WTC11 (cell line): ENCODE results near the gene ATP5F1A. TPM values are rescaled to one million over a fixed set of nuclear protein-coding genes. Genes with fewer than 3 reads are reported as not detected.

Experiments
- ATAC-seq: fragments of 200-7000 bp; cut with Tn5 transposase; 2 replicates; pipeline ENCODE4 v1.10.0; 2021; ENCODE audit warnings: mild to moderate bottlenecking, moderate library complexity
- CTCF ChIA-PET: fragments of 300-600 bp; sonication (Branson Sonifier 250); formaldehyde crosslinking; loops from one replicate; lab custom pipeline; 2021; ENCODE audit warnings: antibody characterized with exemption; lab: Charles Lee
- POLR2A ChIA-PET: fragments of 350-600 bp; sonication (Branson Sonifier 250); formaldehyde crosslinking; loops from one replicate; lab custom pipeline; 2021; ENCODE audit warnings: antibody characterized with exemption; lab: Charles Lee
- DNase-seq: peaks from one replicate; pipeline ENCODE4 v3.0.0; 2021; ENCODE audit warnings: low spot score
- H3K27ac Mint-ChIP-seq: 2 replicates; pipeline ENCODE4 v1.8.0; 2021; ENCODE audit warnings: mixed read lengths
- H3K27me3 Mint-ChIP-seq: 2 replicates; pipeline ENCODE4 v1.8.0; 2021; ENCODE audit warnings: low read depth, mild to moderate bottlenecking, moderate library complexity, mixed read lengths
- H3K36me3 Mint-ChIP-seq: 2 replicates; pipeline ENCODE4 v1.8.0; 2021; ENCODE audit warnings: mixed read lengths
- H3K4me1 Mint-ChIP-seq: 2 replicates; pipeline ENCODE4 v1.8.0; 2022; ENCODE audit warnings: mixed read lengths
- H3K4me3 Mint-ChIP-seq: 2 replicates; pipeline ENCODE4 v1.8.0; 2021; ENCODE audit warnings: mild to moderate bottlenecking, moderate library complexity, mixed read lengths
- H3K9me3 Mint-ChIP-seq: 2 replicates; pipeline ENCODE4 v1.8.0; 2021; ENCODE audit warnings: mixed read lengths
- EMX1 ChIP-seq: fragments of 250-450 bp; sonication (Bioruptor Pico); IDR thresholded peaks from 2 replicates; pipeline ENCODE4 v1.8.0; 2021; ENCODE audit warnings: mild to moderate bottlenecking
- ERG ChIP-seq: fragments of 250-450 bp; sonication (Bioruptor Pico); IDR thresholded peaks from 2 replicates; pipeline ENCODE4 v1.8.0; 2021; ENCODE audit warnings: mild to moderate bottlenecking
- GTF2I ChIP-seq: fragments of 250-450 bp; sonication (Bioruptor Pico); conservative IDR thresholded peaks from 2 replicates; pipeline ENCODE4 v1.4.0; 2021; ENCODE audit warnings: mild to moderate bottlenecking
- HMGA2 ChIP-seq: fragments of 250-450 bp; sonication (Bioruptor Pico); IDR thresholded peaks from 2 replicates; pipeline ENCODE4 v1.4.0; 2021; ENCODE audit warnings: mild to moderate bottlenecking, moderate library complexity
- NFE2L1 ChIP-seq: sonication (generic); formaldehyde crosslinking; IDR thresholded peaks from 2 replicates; pipeline ENCODE4 v1.8.1; 2023; ENCODE audit warnings: missing genetic modification reagents
- NR2C2 ChIP-seq: sonication (generic); formaldehyde crosslinking; IDR thresholded peaks from 2 replicates; pipeline ENCODE4 v1.8.0; 2022; ENCODE audit warnings: mild to moderate bottlenecking, missing genetic modification reagents
- PRRX2 ChIP-seq: fragments of 250-450 bp; sonication (Bioruptor Pico); IDR thresholded peaks from 2 replicates; pipeline ENCODE4 v1.8.0; 2021; ENCODE audit warnings: mild to moderate bottlenecking
- SOX15 ChIP-seq: fragments of 250-450 bp; sonication (Bioruptor Pico); IDR thresholded peaks from 2 replicates; pipeline ENCODE4 v1.9.0; 2021; ENCODE audit warnings: mild to moderate bottlenecking
- SP1 ChIP-seq: sonication (generic); formaldehyde crosslinking; conservative IDR thresholded peaks from 2 replicates; pipeline ENCODE4 v1.8.1; 2022; ENCODE audit warnings: missing genetic modification reagents
- ZNF121 ChIP-seq: sonication (generic); formaldehyde crosslinking; IDR thresholded peaks from 2 replicates; pipeline ENCODE4 v1.8.0; 2023; ENCODE audit warnings: missing genetic modification reagents
- ZNF232 ChIP-seq: sonication (generic); formaldehyde crosslinking; IDR thresholded peaks from 2 replicates; pipeline ENCODE4 v1.8.0; 2022; ENCODE audit warnings: mild to moderate bottlenecking, missing genetic modification reagents
- ZNF263 ChIP-seq: sonication (generic); formaldehyde crosslinking; IDR thresholded peaks from 2 replicates; pipeline ENCODE4 v1.8.1; 2022; ENCODE audit warnings: low read depth, mild to moderate bottlenecking, moderate library complexity, missing genetic modification reagents
- ZNF416 ChIP-seq: fragments of 250-450 bp; sonication (Bioruptor Pico); IDR thresholded peaks from 2 replicates; pipeline ENCODE4 v1.9.0; 2021; ENCODE audit warnings: mild to moderate bottlenecking, inconsistent platforms
- ZNF512 ChIP-seq: sonication (generic); formaldehyde crosslinking; IDR thresholded peaks from 2 replicates; pipeline ENCODE4 v1.8.1; 2022; ENCODE audit warnings: missing genetic modification reagents, borderline replicate concordance
- ZNF671 ChIP-seq: fragments of 250-450 bp; sonication (Bioruptor Pico); IDR thresholded peaks from 2 replicates; pipeline ENCODE4 v1.8.0; 2021; ENCODE audit warnings: mild to moderate bottlenecking
- total RNA-seq: library from RNA; stranded (reverse); gene quantifications from 3 replicates; pipeline ENCODE4 v1.2.3, GENCODE V29; 2021
- TF ChIP-seq, protein P1 (sequence below): sonication (generic); formaldehyde crosslinking; IDR thresholded peaks from 2 replicates; pipeline ENCODE4 v1.8.1; 2023; ENCODE audit warnings: mild to moderate bottlenecking, missing genetic modification reagents, moderate library complexity
- TF ChIP-seq, protein P2 (sequence below): fragments of 250-450 bp; sonication (Bioruptor Pico); IDR thresholded peaks from 2 replicates; pipeline ENCODE4 v1.9.0; 2021; ENCODE audit warnings: mild to moderate bottlenecking
- TF ChIP-seq, protein P3 (sequence below): sonication (generic); formaldehyde crosslinking; IDR thresholded peaks from 2 replicates; pipeline ENCODE4 v1.8.1; 2022; ENCODE audit warnings: mild to moderate bottlenecking, missing genetic modification reagents, moderate library complexity, borderline replicate concordance
- TF ChIP-seq, protein P4 (sequence below): sonication (generic); formaldehyde crosslinking; IDR thresholded peaks from 2 replicates; pipeline ENCODE4 v1.8.1; 2022; ENCODE audit warnings: low read depth, missing genetic modification reagents, borderline replicate concordance

Gene ATP5F1A
- total RNA-seq, 1 experiment from 2014 or later, result 825 TPM

DNA sequence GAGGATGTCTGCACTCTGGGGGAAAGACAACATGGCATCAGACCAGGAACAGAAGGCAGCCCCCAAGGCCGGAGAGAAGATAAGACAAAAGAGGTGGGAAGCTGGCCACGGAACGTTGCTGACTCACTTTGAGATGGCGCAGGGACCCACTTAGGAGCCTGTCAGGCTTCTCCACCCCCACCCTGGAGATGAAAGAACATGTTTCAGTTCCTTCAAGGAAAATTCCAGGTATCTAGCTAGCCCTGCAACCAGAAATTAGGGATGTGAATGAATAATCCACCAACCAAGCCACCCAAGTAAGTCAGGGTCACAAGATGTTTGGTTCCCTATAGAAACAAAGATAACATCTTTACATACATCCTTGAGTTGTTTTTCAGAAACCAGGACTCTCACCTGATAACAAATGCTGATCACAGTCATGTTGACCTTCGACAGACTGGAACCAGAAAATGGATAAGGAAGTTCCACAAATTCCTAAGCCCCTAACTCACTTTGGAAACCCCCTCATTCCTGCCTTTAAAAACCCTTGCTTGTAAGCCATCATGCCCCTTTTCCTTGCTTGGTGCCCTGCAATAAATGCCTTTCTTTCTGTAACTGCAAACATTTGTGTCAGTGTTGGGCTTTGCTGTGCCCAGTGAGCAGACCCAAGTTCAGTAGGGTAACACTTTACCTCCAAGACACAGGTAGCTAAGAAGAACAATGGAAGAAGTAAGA, 57.9 kb downstream of the ATP5F1A start:
- ChIA-PET CTCF (interaction anchor here (0.6 to 3.1 kb wide), 2 partner anchors 26 to 33 kb away, joined by 3 to 12 read pairs; no protein-coding TSS in a partner anchor), POLR2A (no interaction called here)
- H3K36me3 Mint-ChIP-seq, result no peaks in the 10 kb centered on the region
- no peaks in the 10 kb centered on the region for H3K27me3 Mint-ChIP-seq
- peaks cover 11% of the 10 kb centered on the region for H3K4me1 Mint-ChIP-seq
- TF ChIP-seq, protein P1, sequence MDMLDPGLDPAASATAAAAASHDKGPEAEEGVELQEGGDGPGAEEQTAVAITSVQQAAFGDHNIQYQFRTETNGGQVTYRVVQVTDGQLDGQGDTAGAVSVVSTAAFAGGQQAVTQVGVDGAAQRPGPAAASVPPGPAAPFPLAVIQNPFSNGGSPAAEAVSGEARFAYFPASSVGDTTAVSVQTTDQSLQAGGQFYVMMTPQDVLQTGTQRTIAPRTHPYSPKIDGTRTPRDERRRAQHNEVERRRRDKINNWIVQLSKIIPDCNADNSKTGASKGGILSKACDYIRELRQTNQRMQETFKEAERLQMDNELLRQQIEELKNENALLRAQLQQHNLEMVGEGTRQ (CRISPR knock-in tag), result no peak
- TF ChIP-seq, protein P2, sequence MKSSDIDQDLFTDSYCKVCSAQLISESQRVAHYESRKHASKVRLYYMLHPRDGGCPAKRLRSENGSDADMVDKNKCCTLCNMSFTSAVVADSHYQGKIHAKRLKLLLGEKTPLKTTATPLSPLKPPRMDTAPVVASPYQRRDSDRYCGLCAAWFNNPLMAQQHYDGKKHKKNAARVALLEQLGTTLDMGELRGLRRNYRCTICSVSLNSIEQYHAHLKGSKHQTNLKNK, result no peak
- TF ChIP-seq, protein P3, sequence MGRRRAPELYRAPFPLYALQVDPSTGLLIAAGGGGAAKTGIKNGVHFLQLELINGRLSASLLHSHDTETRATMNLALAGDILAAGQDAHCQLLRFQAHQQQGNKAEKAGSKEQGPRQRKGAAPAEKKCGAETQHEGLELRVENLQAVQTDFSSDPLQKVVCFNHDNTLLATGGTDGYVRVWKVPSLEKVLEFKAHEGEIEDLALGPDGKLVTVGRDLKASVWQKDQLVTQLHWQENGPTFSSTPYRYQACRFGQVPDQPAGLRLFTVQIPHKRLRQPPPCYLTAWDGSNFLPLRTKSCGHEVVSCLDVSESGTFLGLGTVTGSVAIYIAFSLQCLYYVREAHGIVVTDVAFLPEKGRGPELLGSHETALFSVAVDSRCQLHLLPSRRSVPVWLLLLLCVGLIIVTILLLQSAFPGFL (CRISPR knock-in tag), result no peak
- no peak for TF ChIP-seq HMGA2 (CRISPR knock-in tag)
- no peak for TF ChIP-seq ZNF121 (CRISPR knock-in tag)
- TF ChIP-seq SP1 (CRISPR knock-in tag), result no peak
- no peak for TF ChIP-seq ZNF416
- TF ChIP-seq, protein P4, sequence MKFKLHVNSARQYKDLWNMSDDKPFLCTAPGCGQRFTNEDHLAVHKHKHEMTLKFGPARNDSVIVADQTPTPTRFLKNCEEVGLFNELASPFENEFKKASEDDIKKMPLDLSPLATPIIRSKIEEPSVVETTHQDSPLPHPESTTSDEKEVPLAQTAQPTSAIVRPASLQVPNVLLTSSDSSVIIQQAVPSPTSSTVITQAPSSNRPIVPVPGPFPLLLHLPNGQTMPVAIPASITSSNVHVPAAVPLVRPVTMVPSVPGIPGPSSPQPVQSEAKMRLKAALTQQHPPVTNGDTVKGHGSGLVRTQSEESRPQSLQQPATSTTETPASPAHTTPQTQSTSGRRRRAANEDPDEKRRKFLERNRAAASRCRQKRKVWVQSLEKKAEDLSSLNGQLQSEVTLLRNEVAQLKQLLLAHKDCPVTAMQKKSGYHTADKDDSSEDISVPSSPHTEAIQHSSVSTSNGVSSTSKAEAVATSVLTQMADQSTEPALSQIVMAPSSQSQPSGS (CRISPR knock-in tag), result no peak
- TF ChIP-seq ZNF232, result no peak
- TF ChIP-seq SOX15 (CRISPR knock-in tag), result no peak
- no peak for TF ChIP-seq NR2C2 (CRISPR knock-in tag)
- TF ChIP-seq PRRX2 (CRISPR knock-in tag), result no peak
- TF ChIP-seq ZNF263 (CRISPR knock-in tag), result no peak
- TF ChIP-seq NFE2L1 (CRISPR knock-in tag), result no peak
- TF ChIP-seq ERG (CRISPR knock-in tag), result no peak
- TF ChIP-seq GTF2I (CRISPR knock-in tag), result no peak
- no peak for TF ChIP-seq EMX1 (CRISPR knock-in tag)
- TF ChIP-seq ZNF512 (CRISPR knock-in tag), result no peak
- no peak for TF ChIP-seq ZNF671 (CRISPR knock-in tag)
- H3K9me3 Mint-ChIP-seq, result no peaks in the 10 kb centered on the region
- ATAC-seq (no peak), DNase-seq (no peak)
- no peak overlapping the region for H3K27ac Mint-ChIP-seq
- H3K4me3 Mint-ChIP-seq, result no peak overlapping the region
